GM20431 (cell line): ENCODE data around the gene MARK4.

ENCODE experiments used
- in situ Hi-C: fragments of 300-500 bp; cut with MseI, MboI; formaldehyde crosslinking; loops from one replicate; pipeline ENCODE4 v1.15.0; 2020; ENCODE audit warnings: low sequenced_read_pairs; ENCODE audit not compliant: unreplicated experiment

The MARK4 gene

GRCh38 chr19:45352471-45352870, 101.4 kb downstream of the MARK4 start:
- in situ Hi-C loops: no loop called here

DNA sequence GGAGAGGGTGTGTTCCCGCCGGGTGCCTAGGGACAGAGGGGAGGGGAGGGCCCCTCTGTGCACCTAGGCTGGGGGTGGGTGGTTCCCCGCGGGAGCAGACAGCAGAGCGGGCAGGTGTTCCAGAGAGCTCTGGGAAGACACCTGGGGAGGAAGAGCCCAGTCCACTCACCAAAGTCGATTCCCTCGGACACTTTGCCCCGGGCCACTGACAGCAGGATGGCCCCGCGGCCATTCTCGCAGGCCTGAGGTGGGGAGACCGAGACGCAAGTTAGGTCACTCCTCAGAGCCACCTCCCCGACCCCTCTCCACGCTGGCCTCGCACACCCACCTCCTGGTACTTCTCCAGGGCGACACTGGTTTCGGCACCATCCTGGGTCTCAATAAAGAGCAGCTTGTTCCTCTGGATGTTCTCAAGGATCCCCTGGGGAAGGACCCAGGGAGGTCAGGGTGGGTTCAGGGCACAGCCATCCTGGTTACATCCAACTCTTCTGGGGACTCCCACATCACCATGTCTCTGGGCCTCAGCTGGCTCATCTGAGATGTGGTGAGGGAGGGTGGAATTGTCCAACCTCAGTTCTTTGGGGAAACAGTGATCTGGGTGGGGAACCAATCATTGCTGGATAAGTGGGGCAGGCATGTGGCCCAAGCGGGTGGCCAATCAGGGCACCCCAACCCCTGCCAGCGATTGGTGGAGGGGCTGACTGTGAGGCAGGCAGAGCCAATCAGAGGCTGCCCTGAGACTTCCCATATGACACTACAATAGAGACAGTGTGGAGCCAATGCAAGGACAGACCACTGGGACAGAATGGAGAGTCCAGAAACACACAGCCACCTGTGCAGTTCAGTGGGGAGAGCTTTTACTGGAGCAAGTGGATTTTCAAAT, 102.1 kb downstream of the MARK4 start:
- in situ Hi-C loops: no loop called here

- in situ Hi-C loops: no loop called here
Measured at GRCh38 chr19:45354241-45354842, 103.3 kb downstream of the MARK4 start.
